NB4 (cell line): ENCODE measurements around the gene GNB1.

Experiments
- CTCF ChIP-seq: IDR thresholded peaks from one replicate; pipeline ENCODE4 v1.5.1; 2012; ENCODE audit warnings: low read depth, low read length
- MAX ChIP-seq: IDR thresholded peaks from 2 replicates; pipeline ENCODE4 v1.6.1; 2011; ENCODE audit warnings: low read depth, low read length
- POLR2A ChIP-seq: IDR thresholded peaks from 2 replicates; pipeline ENCODE4 v1.6.1; 2011; ENCODE audit warnings: mild to moderate bottlenecking; ENCODE audit not compliant: insufficient read length; ENCODE audit errors: extremely low read depth

- TF ChIP-seq CTCF (no peak), POLR2A (no peak), MAX (no peak)
These were observed 21.4 kb downstream of the GNB1 start for GRCh38 chr1:1869469-1869868.
